HepG2 (cell line): ENCODE results near the gene LCN2. TPM values are rescaled to one million over a fixed set of nuclear protein-coding genes. Genes with fewer than 3 reads are reported as not detected.
A peak's percentile ranks its signal among the peaks of the same experiment; 100 is the strongest.

Experiments used
- ATF5 ChIP-seq: sonication (generic); formaldehyde crosslinking; IDR thresholded peaks from 2 replicates; pipeline ENCODE4 v1.4.0; 2020; ENCODE audit warnings: mild to moderate bottlenecking, low read depth, missing genetic modification reagents
- CAMTA2 ChIP-seq: sonication (generic); formaldehyde crosslinking; IDR thresholded peaks from 2 replicates; pipeline ENCODE4 v1.4.0; 2020; ENCODE audit warnings: mild to moderate bottlenecking, missing genetic modification reagents, borderline replicate concordance
- CBX2 ChIP-seq, 2 experiments: fragments of 200-600 bp in 1 of 2; sonication (generic); formaldehyde crosslinking in 1 of 2; IDR thresholded peaks; 2 replicates each; pipeline versions ENCODE4 v1.7.0 to v1.8.1; 2018 to 2022; ENCODE audit warnings: low read depth in 2 of 2, low read length in 1 of 2, mild to moderate bottlenecking in 1 of 2, missing genetic modification reagents in 1 of 2
- HDAC6 ChIP-seq: fragments of 200-600 bp; sonication (generic); IDR thresholded peaks from 2 replicates; pipeline ENCODE4 v1.7.0; 2017; ENCODE audit warnings: mild to moderate bottlenecking, antibody characterized with exemption, low read length, low read depth
- KAT8 ChIP-seq: IDR thresholded peaks from 2 replicates; pipeline ENCODE4 v1.6.1; 2016; ENCODE audit warnings: missing genetic modification reagents, missing compliant biosample characterization
- NFE2L2 ChIP-seq: fragments of 150-350 bp; IDR thresholded peaks from 2 replicates; pipeline ENCODE4 v1.6.1; 2014; ENCODE audit warnings: low read length
- TOPORS ChIP-seq: sonication (generic); formaldehyde crosslinking; IDR thresholded peaks from 2 replicates; pipeline ENCODE4 v1.8.0; 2023; ENCODE audit warnings: mild to moderate bottlenecking, missing genetic modification reagents
- ZBTB43 ChIP-seq: sonication (generic); formaldehyde crosslinking; conservative IDR thresholded peaks from 2 replicates; pipeline ENCODE4 v1.4.0; 2020; ENCODE audit warnings: missing genetic modification reagents
- ZBTB7A ChIP-seq: sonication (generic); formaldehyde crosslinking; IDR thresholded peaks from 2 replicates; pipeline ENCODE4 v1.8.0; 2022; ENCODE audit warnings: mild to moderate bottlenecking, missing genetic modification reagents
- ZIK1 ChIP-seq: sonication (generic); formaldehyde crosslinking; IDR thresholded peaks from 2 replicates; pipeline ENCODE4 v1.5.0; 2020; ENCODE audit warnings: mild to moderate bottlenecking, low read depth, missing genetic modification reagents, borderline replicate concordance
- ZNF460 ChIP-seq: sonication (generic); formaldehyde crosslinking; IDR thresholded peaks from 2 replicates; pipeline ENCODE4 v1.5.1; 2020; ENCODE audit warnings: missing genetic modification reagents, mild to moderate bottlenecking, borderline replicate concordance
- polyA plus RNA-seq, 8 experiments: library from polyadenylated mRNA; depleted of rRNA in 3 of 8; stranded (reverse) in 7 of 8; unstranded in 1 of 8; fragments of >200 nt; fragmentation: Illumina TruSeq in 4 of 8; extraction: Trizol in 4 of 8; gene quantifications; 2 replicates each; pipeline versions ENCODE4 v1.2.1 to v1.2.3, GENCODE V29; 2011 to 2016; ENCODE audit warnings: low read depth in 4 of 8, missing spikeins in 1 of 8, mixed read lengths in 1 of 8; ENCODE audit not compliant: insufficient read depth in 1 of 8
- total RNA-seq, 5 experiments: library from RNA; depleted of rRNA; stranded (reverse); fragments of >200 nt; fragmentation: Illumina TruSeq; extraction: Trizol; gene quantifications; 2 replicates each; pipeline ENCODE4 v1.2.3, GENCODE V29; 2016; ENCODE audit warnings: low read depth in 1 of 5
- TF ChIP-seq, protein P1 (sequence below): sonication (generic); formaldehyde crosslinking; IDR thresholded peaks from 2 replicates; pipeline ENCODE4 v1.5.1; 2020; ENCODE audit warnings: mild to moderate bottlenecking, missing genetic modification reagents, borderline replicate concordance
- TF ChIP-seq, protein P2 (sequence below): IDR thresholded peaks from 2 replicates; pipeline ENCODE4 v1.4.0; 2020; ENCODE audit warnings: mild to moderate bottlenecking, missing genetic modification reagents
- TF ChIP-seq, protein P3 (sequence below): sonication (generic); formaldehyde crosslinking; IDR thresholded peaks from 2 replicates; pipeline ENCODE4 v1.4.0; 2020; ENCODE audit warnings: mild to moderate bottlenecking, missing genetic modification reagents

The LCN2 gene
- total and polyA plus RNA-seq, 2 of the 13 experiments (the other 11 are each of a cell fraction or from before 2014, with no cell fraction given), result 0.38 to 1.4 TPM

DNA sequence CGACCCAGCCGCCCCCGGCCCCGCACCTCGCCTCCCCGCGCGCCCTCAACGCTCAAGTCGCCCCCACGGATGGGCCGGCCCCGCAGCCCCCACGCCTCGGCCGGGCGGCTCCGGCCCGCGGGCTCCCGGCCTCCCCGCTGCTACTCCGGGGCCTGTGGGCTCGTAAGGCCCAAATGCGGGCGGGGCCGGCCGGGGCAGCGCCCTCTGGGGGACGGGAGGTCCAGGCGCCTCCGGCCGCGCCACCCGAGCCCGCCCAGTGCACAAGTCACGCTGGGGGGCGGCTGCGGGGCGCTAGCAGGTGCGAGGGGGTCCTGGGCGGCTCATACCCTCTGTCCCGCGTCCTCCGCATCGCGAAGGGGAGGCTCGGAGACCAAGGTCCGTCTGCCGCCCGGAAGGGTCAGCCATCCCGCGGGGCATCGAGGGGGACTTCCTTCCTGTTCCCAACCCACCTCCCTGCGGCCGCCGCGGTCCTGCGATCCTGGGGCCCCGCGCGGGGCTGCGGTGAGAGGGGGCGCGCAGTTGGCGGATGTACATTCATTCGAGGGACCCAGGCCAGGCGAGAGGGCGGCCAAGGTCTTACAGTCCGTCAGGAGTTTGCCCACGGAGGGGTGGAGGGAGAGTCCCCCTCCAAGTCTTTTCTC lies 42.3 kb downstream of the LCN2 start, which contains the start of gene CIZ1 (continued):
- TF ChIP-seq ZBTB43 (CRISPR knock-in tag) (no peak; the same call in 1 of the 2 replicates), ZIK1 (peak; percentile 52; the same call in 1 of the 2 replicates), TOPORS (CRISPR knock-in tag) (no peak; the same call in 1 of the 2 replicates), CBX2 (IDR thresholded peaks at IDR 0.05; ENCODE audit: low read depth, low read length) (no peak), CBX2 (CRISPR knock-in tag; IDR thresholded peaks at IDR 0.05; ENCODE audit: low read depth) (peak; percentile 52; the same call in 1 of the 2 replicates), KAT8 (CRISPR knock-in tag) (peak; percentile 90), CAMTA2 (CRISPR knock-in tag) (no peak), ZNF460 (CRISPR knock-in tag) (no peak), HDAC6 (no peak), NFE2L2 (no peak), ATF5 (no peak), ZBTB7A (CRISPR knock-in tag) (peak; percentile 95)
- TF ChIP-seq, protein P1, sequence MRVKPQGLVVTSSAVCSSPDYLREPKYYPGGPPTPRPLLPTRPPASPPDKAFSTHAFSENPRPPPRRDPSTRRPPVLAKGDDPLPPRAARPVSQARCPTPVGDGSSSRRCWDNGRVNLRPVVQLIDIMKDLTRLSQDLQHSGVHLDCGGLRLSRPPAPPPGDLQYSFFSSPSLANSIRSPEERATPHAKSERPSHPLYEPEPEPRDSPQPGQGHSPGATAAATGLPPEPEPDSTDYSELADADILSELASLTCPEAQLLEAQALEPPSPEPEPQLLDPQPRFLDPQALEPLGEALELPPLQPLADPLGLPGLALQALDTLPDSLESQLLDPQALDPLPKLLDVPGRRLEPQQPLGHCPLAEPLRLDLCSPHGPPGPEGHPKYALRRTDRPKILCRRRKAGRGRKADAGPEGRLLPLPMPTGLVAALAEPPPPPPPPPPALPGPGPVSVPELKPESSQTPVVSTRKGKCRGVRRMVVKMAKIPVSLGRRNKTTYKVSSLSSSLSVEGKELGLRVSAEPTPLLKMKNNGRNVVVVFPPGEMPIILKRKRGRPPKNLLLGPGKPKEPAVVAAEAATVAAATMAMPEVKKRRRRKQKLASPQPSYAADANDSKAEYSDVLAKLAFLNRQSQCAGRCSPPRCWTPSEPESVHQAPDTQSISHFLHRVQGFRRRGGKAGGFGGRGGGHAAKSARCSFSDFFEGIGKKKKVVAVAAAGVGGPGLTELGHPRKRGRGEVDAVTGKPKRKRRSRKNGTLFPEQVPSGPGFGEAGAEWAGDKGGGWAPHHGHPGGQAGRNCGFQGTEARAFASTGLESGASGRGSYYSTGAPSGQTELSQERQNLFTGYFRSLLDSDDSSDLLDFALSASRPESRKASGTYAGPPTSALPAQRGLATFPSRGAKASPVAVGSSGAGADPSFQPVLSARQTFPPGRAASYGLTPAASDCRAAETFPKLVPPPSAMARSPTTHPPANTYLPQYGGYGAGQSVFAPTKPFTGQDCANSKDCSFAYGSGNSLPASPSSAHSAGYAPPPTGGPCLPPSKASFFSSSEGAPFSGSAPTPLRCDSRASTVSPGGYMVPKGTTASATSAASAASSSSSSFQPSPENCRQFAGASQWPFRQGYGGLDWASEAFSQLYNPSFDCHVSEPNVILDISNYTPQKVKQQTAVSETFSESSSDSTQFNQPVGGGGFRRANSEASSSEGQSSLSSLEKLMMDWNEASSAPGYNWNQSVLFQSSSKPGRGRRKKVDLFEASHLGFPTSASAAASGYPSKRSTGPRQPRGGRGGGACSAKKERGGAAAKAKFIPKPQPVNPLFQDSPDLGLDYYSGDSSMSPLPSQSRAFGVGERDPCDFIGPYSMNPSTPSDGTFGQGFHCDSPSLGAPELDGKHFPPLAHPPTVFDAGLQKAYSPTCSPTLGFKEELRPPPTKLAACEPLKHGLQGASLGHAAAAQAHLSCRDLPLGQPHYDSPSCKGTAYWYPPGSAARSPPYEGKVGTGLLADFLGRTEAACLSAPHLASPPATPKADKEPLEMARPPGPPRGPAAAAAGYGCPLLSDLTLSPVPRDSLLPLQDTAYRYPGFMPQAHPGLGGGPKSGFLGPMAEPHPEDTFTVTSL (CRISPR knock-in tag), result no peak
- TF ChIP-seq, protein P2, sequence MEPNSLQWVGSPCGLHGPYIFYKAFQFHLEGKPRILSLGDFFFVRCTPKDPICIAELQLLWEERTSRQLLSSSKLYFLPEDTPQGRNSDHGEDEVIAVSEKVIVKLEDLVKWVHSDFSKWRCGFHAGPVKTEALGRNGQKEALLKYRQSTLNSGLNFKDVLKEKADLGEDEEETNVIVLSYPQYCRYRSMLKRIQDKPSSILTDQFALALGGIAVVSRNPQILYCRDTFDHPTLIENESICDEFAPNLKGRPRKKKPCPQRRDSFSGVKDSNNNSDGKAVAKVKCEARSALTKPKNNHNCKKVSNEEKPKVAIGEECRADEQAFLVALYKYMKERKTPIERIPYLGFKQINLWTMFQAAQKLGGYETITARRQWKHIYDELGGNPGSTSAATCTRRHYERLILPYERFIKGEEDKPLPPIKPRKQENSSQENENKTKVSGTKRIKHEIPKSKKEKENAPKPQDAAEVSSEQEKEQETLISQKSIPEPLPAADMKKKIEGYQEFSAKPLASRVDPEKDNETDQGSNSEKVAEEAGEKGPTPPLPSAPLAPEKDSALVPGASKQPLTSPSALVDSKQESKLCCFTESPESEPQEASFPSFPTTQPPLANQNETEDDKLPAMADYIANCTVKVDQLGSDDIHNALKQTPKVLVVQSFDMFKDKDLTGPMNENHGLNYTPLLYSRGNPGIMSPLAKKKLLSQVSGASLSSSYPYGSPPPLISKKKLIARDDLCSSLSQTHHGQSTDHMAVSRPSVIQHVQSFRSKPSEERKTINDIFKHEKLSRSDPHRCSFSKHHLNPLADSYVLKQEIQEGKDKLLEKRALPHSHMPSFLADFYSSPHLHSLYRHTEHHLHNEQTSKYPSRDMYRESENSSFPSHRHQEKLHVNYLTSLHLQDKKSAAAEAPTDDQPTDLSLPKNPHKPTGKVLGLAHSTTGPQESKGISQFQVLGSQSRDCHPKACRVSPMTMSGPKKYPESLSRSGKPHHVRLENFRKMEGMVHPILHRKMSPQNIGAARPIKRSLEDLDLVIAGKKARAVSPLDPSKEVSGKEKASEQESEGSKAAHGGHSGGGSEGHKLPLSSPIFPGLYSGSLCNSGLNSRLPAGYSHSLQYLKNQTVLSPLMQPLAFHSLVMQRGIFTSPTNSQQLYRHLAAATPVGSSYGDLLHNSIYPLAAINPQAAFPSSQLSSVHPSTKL, result peak; percentile 33; the same call in 1 of the 2 replicates
- TF ChIP-seq, protein P3, sequence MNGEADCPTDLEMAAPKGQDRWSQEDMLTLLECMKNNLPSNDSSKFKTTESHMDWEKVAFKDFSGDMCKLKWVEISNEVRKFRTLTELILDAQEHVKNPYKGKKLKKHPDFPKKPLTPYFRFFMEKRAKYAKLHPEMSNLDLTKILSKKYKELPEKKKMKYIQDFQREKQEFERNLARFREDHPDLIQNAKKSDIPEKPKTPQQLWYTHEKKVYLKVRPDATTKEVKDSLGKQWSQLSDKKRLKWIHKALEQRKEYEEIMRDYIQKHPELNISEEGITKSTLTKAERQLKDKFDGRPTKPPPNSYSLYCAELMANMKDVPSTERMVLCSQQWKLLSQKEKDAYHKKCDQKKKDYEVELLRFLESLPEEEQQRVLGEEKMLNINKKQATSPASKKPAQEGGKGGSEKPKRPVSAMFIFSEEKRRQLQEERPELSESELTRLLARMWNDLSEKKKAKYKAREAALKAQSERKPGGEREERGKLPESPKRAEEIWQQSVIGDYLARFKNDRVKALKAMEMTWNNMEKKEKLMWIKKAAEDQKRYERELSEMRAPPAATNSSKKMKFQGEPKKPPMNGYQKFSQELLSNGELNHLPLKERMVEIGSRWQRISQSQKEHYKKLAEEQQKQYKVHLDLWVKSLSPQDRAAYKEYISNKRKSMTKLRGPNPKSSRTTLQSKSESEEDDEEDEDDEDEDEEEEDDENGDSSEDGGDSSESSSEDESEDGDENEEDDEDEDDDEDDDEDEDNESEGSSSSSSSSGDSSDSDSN, result peak; percentile 92
